Lower lobe of right lung (tissue), 2 donors: ENCODE results near the gene CHST14. TPM values are rescaled to one million over a fixed set of nuclear protein-coding genes. Genes with fewer than 3 reads are reported as not detected.

Experiments
- ATAC-seq, 2 donors: fragments of 200-7000 bp; cut with Tn5 transposase; one replicate each; pipeline ENCODE4 v1.9.1; 2020 to 2022; ENCODE audit warnings: mild to moderate bottlenecking in 2 of 2, moderate library complexity in 2 of 2
- DNase-seq: peaks from one replicate; pipeline ENCODE4 v3.0.0-alpha.2; 2020
- H3K27ac ChIP-seq: fragments of 200-600 bp; one replicate; pipeline ENCODE4 v1.8.0; 2022
- H3K27me3 ChIP-seq: fragments of 200-600 bp; one replicate; pipeline ENCODE4 v1.8.0; 2022; ENCODE audit warnings: low read depth
- H3K36me3 ChIP-seq: fragments of 200-600 bp; one replicate; pipeline ENCODE4 v1.8.0; 2022; ENCODE audit warnings: mild to moderate bottlenecking
- H3K4me1 ChIP-seq: fragments of 200-600 bp; one replicate; pipeline ENCODE4 v1.8.0; 2022
- H3K4me3 ChIP-seq: fragments of 200-600 bp; one replicate; pipeline ENCODE4 v1.8.0; 2022; ENCODE audit warnings: mild to moderate bottlenecking
- H3K9me3 ChIP-seq: fragments of 200-600 bp; one replicate; pipeline ENCODE4 v1.8.0; 2022
- CTCF ChIP-seq: fragments of 200-600 bp; IDR thresholded peaks from one replicate; pipeline ENCODE4 v1.8.0; 2022; ENCODE audit warnings: antibody characterized with exemption, mild to moderate bottlenecking
- intact Hi-C: fragments of 100-400 bp; cut with DNase I; formaldehyde crosslinking; loops from one replicate; pipeline ENCODE4 v1.11.0; 2022
- total RNA-seq: library from RNA; stranded (reverse); fragmentation: NEBNext Ultra II Directional; extraction: Animal tissue kit (Norgen Biotek cat#: 25700); gene quantifications from one replicate; pipeline ENCODE4 v1.2.1, GENCODE V29; 2021
- donor health status: DM: no; HTN: yes; CAD: no; lungs with severe emphysema.

Gene CHST14
- total RNA-seq, 1 donor from 2014 or later, result 15.9 TPM

DNA sequence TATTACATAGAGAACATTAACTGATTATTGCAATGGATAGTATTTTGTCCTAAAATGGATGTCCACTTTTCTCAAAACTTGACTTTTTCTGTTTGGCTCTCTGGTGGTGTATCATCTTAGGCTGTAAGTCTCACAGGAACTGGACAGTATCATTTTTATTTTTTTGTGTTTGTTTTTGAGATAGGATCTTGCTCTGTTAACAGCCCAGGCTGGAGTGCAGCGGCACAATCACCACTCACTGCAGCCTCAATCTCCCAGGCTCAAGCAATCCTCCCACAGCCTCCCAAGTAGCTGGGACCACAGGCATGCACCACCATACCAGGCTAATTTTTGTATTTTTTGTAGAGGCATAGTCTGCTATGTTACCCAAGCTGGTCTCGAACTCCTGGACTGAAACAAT lies 13.1 kb downstream of the CHST14 start:
- Histone ChIP-seq H3K27me3 (no peaks in the 10 kb centered on the region), H3K36me3 (no peaks in the 10 kb centered on the region), H3K9me3 (no peaks in the 10 kb centered on the region), H3K4me3 (no peak overlapping the region), H3K4me1 (no peaks in the 10 kb centered on the region), H3K27ac (no peak overlapping the region)
- intact Hi-C loops, result no loop called here
- DNase-seq (no peak), ATAC-seq (no peak)
- no peak for TF ChIP-seq CTCF

DNA sequence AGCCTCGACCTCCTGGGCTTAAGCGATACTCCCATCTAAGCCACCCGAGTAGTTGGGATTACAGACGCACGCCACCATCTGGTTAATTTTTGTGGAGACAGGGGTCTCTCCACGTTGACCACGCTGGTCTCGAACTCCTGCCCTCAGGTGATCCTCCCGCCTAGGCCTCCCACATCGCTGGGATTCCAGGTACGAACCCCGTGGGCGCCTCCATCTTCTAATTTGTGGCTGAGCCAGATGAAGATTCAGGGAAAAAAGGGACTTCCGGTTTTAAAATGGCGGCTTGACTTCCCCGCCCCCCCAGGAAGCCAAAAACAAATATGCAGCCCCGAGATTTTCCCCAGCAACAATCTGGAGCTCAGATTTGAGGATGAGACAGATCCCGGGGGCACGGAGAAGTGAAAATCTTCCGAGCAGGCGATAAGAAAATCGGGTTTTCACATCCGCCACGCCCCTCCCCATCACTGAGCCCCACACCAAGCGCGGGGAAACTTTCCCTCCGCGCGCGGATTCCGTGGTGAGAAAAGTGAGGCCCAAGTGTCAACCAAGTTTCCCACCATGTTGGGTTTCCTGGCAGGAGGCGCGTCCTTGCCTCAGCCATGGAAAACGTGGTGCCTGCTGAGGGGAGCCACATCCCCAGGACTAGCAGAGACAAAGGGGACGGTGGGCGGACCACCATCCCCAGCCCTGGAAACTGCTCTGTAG lies 15.4 kb downstream of the CHST14 start:
- intact Hi-C loops, result no loop called here
- Histone ChIP-seq H3K27me3 (no peaks in the 10 kb centered on the region), H3K4me1 (no peaks in the 10 kb centered on the region), H3K27ac (no peak overlapping the region), H3K9me3 (no peaks in the 10 kb centered on the region), H3K4me3 (no peak overlapping the region), H3K36me3 (no peaks in the 10 kb centered on the region)
- no peak for ATAC-seq
- DNase-seq, result no peak
- no peak for TF ChIP-seq CTCF

- no peaks in the 10 kb centered on the region for H3K36me3 ChIP-seq
- DNase-seq (no peak), ATAC-seq (no peak)
- H3K27ac ChIP-seq, result no peak overlapping the region
- no peaks in the 10 kb centered on the region for H3K9me3 ChIP-seq
- no peaks in the 10 kb centered on the region for H3K4me1 ChIP-seq
- H3K4me3 ChIP-seq, result no peak overlapping the region
- H3K27me3 ChIP-seq, result no peaks in the 10 kb centered on the region
- intact Hi-C loops, result no loop called here
- no peak for TF ChIP-seq CTCF
Measured at GRCh38 chr15:40487816-40488682, 17.3 kb downstream of the CHST14 start.

DNA sequence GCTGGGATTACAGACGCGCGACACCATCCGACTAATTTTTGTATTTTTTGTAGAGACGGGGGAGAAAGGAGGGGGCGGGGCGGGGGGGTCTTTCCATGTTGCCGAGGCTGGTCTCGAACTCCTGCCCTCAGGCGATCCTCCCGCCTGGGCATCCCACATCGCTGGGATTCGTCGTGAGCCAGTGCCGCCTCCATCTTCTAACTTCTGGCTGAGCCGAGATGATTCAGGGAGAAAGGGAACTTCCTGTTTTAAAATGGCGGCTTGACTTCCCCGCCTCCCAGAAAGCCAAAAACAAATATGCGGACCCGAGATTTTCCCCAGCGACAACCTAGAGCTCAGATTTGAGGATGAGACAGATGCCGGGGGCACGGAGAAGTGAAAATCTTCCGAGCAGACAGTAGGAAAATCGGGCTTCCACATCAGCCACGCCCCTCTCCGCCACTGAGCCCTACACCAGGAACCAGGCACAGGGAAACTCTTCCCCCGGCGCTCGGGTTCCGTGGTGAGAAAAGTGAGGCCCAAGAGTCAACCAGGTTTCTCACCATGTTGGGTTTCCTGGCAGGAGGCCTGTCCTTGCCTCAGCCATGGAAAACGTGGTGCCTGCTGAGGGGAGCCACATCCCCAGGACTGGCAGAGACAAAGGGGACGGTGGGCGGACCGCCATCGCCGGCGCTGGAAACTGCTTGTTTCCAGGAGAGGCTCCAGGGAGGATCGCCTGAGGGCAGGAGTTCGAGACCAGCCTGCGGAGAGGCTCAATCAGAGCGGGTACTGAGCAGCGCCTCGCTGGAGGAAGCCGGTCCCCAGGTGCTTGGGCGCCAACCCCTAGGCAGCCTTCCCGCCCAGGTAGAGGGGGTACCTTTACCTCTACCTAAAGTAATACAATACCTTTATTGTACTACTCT lies 18.7 kb downstream of the CHST14 start:
- Histone ChIP-seq H3K27ac (no peak overlapping the region), H3K4me3 (no peak overlapping the region), H3K36me3 (no peaks in the 10 kb centered on the region), H3K4me1 (no peaks in the 10 kb centered on the region), H3K9me3 (no peaks in the 10 kb centered on the region), H3K27me3 (no peaks in the 10 kb centered on the region)
- intact Hi-C loops, result no loop called here
- ATAC-seq (no peak), DNase-seq (no peak)
- no peak for TF ChIP-seq CTCF

- no peaks in the 10 kb centered on the region for H3K27me3 ChIP-seq
- ATAC-seq (peak; percentile 65 to 71), DNase-seq (no peak)
- no peaks in the 10 kb centered on the region for H3K36me3 ChIP-seq
- no peaks in the 10 kb centered on the region for H3K9me3 ChIP-seq
- intact Hi-C loops, result no loop called here
- no peaks in the 10 kb centered on the region for H3K4me1 ChIP-seq
- no peak for TF ChIP-seq CTCF
- no peak overlapping the region for H3K4me3 ChIP-seq
- H3K27ac ChIP-seq, result no peak overlapping the region
Measured at GRCh38 chr15:40493089-40493840, 22.5 kb downstream of the CHST14 start.
